Erythroblast (primary cell): Measurements from ENCODE around the gene NQO2.
"Not testable (repeated sequence)": the region's sequence is repeated elsewhere in the genome, so short reads cannot be mapped to it uniquely, and the experiment has no call there.

ENCODE experiments used
- DNase-seq, 2 experiments: peaks; one replicate each; lab custom pipeline; 2025; lab: John Stamatoyannopoulos, UW
- GATA1 ChIP-seq: IDR thresholded peaks from 2 replicates; pipeline ENCODE4 v1.6.1; 2011; ENCODE audit warnings: low read depth, mild to moderate bottlenecking, control low read depth, low read length, moderate library complexity
- POLR2A ChIP-seq: IDR thresholded peaks from 2 replicates; pipeline ENCODE4 v1.6.1; 2011; ENCODE audit warnings: mild to moderate bottlenecking, low read length

NQO2 gene

GRCh38 chr6:3019065-3019464 is 19.4 kb downstream of the NQO2 start:
- TF ChIP-seq GATA1 (no peak), POLR2A (no peak)
- no peak for DNase-seq

GRCh38 chr6:3019749-3020320 is 20.1 kb downstream of the NQO2 start:
- DNase-seq = no peak

GRCh38 chr6:3020976-3021598 is 21.4 kb downstream of the NQO2 start:
- not testable (repeated sequence) for DNase-seq

More at GRCh38 chr6:3019749-3020320, 20.1 kb downstream of the NQO2 start:
- no peak for TF ChIP-seq POLR2A
- TF ChIP-seq GATA1 = no peak

GRCh38 chr6:3022765-3023662 is 23.3 kb downstream of the NQO2 start:
- DNase-seq = no peak
- TF ChIP-seq GATA1 (no peak), POLR2A (no peak)

GRCh38 chr6:3023663-3024483 is 24.2 kb downstream of the NQO2 start:
- peak; percentile 95 to 97 for DNase-seq

GRCh38 chr6:3026791-3027626 is 27.3 kb downstream of the NQO2 start:
- DNase-seq = peak; percentile 82 to 88
- TF ChIP-seq GATA1 (no peak), POLR2A (peak; percentile 24)

More at GRCh38 chr6:3023663-3024483, 24.2 kb downstream of the NQO2 start:
- TF ChIP-seq POLR2A = peak; percentile 96
- no peak for TF ChIP-seq GATA1

GRCh38 chr6:3028156-3028555 is 28.5 kb downstream of the NQO2 start:
- TF ChIP-seq POLR2A = peak; percentile 11
- not testable (repeated sequence) for DNase-seq

GRCh38 chr6:3031857-3032640 is 32.4 kb downstream of the NQO2 start:
- no peak for DNase-seq

GRCh38 chr6:3032986-3033385 is 33.3 kb downstream of the NQO2 start:
- TF ChIP-seq POLR2A (no peak), GATA1 (no peak)
- no peak for DNase-seq

More at GRCh38 chr6:3031857-3032640, 32.4 kb downstream of the NQO2 start:
- TF ChIP-seq POLR2A = no peak
- TF ChIP-seq GATA1 = no peak

GRCh38 chr6:3033652-3034051 is 34.0 kb downstream of the NQO2 start:
- TF ChIP-seq POLR2A (no peak), GATA1 (no peak)
- DNase-seq = no peak

- TF ChIP-seq POLR2A (no peak), GATA1 (no peak)
- peak in 1 of 2 experiments; percentile 61 for DNase-seq
These were observed 35.7 kb downstream of the NQO2 start for GRCh38 chr6:3035397-3035796.
